ENCODE results near the gene UBE2H. TPM values are rescaled to one million over a fixed set of nuclear protein-coding genes. Genes with fewer than 3 reads are reported as not detected.

Gene UBE2H
- total and polyA plus RNA-seq, 2 experiments from 2014 or later = 73.4 to 98.9 TPM

GRCh38 chr7:129851809-129852208 is 101.0 kb downstream of the UBE2H start:
- no peak for DNase-seq (ENCODE audit: low spot score)
- Histone ChIP-seq H3K4me2 (no peak overlapping the region), H3K9me2 (replicated peaks; ENCODE audit: insufficient read depth) (no peaks in the 10 kb centered on the region), H3K9me3 (ENCODE audit: low read depth) (no peaks in the 10 kb centered on the region), H3K79me2 (peaks cover 65% of the 10 kb centered on the region), H3K27me3 (no peaks in the 10 kb centered on the region), H3K4me1 (ENCODE audit: insufficient read depth) (peaks cover 34% of the 10 kb centered on the region), H3K36me3 (replicated peaks; ENCODE audit: insufficient read depth, low read depth) (no peaks in the 10 kb centered on the region), H3K4me3 (no peak overlapping the region), H3K27ac (no peak overlapping the region), H2AFZ (no peak overlapping the region), H4K20me1 (ENCODE audit: insufficient read depth, poor library complexity, severe bottlenecking) (peaks cover 31% of the 10 kb centered on the region)
- 80% methylated on average over 3 of the region's 3 CpGs for WGBS (ENCODE audit: low lambda C conversion rate, missing lambda C conversion rate)
- no peak for TF ChIP-seq CTCF (IDR thresholded peaks at IDR 0.05; ENCODE audit: poor library complexity)
- no peak for TF ChIP-seq EZH2phosphoT487 (IDR thresholded peaks at IDR 0.05; ENCODE audit: low read depth, severe bottlenecking, unreplicated experiment)
- TF ChIP-seq EZH2 (IDR thresholded peaks at IDR 0.05; ENCODE audit: borderline replicate concordance) = no peak

GRCh38 chr7:129851174-129851573 is 101.6 kb downstream of the UBE2H start:
- Histone ChIP-seq H3K27me3 (no peaks in the 10 kb centered on the region), H2AFZ (no peak overlapping the region), H3K4me2 (no peak overlapping the region), H3K36me3 (replicated peaks; ENCODE audit: insufficient read depth, low read depth) (no peaks in the 10 kb centered on the region), H3K9me2 (replicated peaks; ENCODE audit: insufficient read depth) (no peaks in the 10 kb centered on the region), H3K4me3 (no peak overlapping the region), H3K4me1 (ENCODE audit: insufficient read depth) (peaks cover 31% of the 10 kb centered on the region), H3K27ac (no peak overlapping the region), H3K79me2 (peaks cover 65% of the 10 kb centered on the region), H4K20me1 (ENCODE audit: insufficient read depth, poor library complexity, severe bottlenecking) (peaks cover 31% of the 10 kb centered on the region), H3K9me3 (ENCODE audit: low read depth) (no peaks in the 10 kb centered on the region)
- DNase-seq (ENCODE audit: low spot score) = no peak
- WGBS (ENCODE audit: low lambda C conversion rate, missing lambda C conversion rate) = 59% methylated on average over 5 of the region's 5 CpGs
- TF ChIP-seq CTCF (IDR thresholded peaks at IDR 0.05; ENCODE audit: poor library complexity) (no peak), EZH2phosphoT487 (IDR thresholded peaks at IDR 0.05; ENCODE audit: low read depth, severe bottlenecking, unreplicated experiment) (no peak), EZH2 (IDR thresholded peaks at IDR 0.05; ENCODE audit: borderline replicate concordance) (no peak)

GRCh38 chr7:129848436-129848835 is 104.3 kb downstream of the UBE2H start:
- Histone ChIP-seq H3K4me2 (no peak overlapping the region), H3K4me1 (ENCODE audit: insufficient read depth) (peaks cover 24% of the 10 kb centered on the region), H3K27me3 (no peaks in the 10 kb centered on the region), H3K79me2 (peaks cover 75% of the 10 kb centered on the region), H3K27ac (no peak overlapping the region), H4K20me1 (ENCODE audit: insufficient read depth, poor library complexity, severe bottlenecking) (peaks cover 45% of the 10 kb centered on the region), H3K9me3 (ENCODE audit: low read depth) (no peaks in the 10 kb centered on the region), H3K9me2 (replicated peaks; ENCODE audit: insufficient read depth) (no peaks in the 10 kb centered on the region), H2AFZ (no peak overlapping the region), H3K4me3 (no peak overlapping the region), H3K36me3 (replicated peaks; ENCODE audit: insufficient read depth, low read depth) (no peaks in the 10 kb centered on the region)
- 100% methylated on average over 2 of the region's 2 CpGs for WGBS (ENCODE audit: low lambda C conversion rate, missing lambda C conversion rate)
- no peak for TF ChIP-seq CTCF (IDR thresholded peaks at IDR 0.05; ENCODE audit: poor library complexity)
- TF ChIP-seq EZH2 (IDR thresholded peaks at IDR 0.05; ENCODE audit: borderline replicate concordance) = no peak
- no peak for TF ChIP-seq EZH2phosphoT487 (IDR thresholded peaks at IDR 0.05; ENCODE audit: low read depth, severe bottlenecking, unreplicated experiment)
- DNase-seq (ENCODE audit: low spot score) = no peak

DNA sequence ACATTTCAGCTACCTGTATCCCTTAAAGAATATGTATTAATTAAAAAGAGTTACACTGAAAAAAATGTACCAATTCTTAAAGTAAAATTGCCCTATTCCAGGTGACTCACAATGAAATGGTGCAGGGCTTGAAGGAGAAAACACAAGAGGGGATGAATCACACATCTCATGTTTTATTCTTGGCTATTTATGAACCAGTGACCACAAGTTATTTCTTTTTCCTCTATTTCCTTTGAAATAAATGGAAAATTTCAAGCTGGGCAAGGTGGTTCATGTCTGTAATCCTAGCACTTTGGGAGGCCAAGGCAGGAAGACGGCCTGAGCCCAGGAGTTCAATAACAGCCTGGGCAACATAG is 106.8 kb downstream of the UBE2H start:
- H3K9me3 ChIP-seq (ENCODE audit: low read depth) = no peaks in the 10 kb centered on the region
- peaks cover 9% of the 10 kb centered on the region for H3K4me1 ChIP-seq (ENCODE audit: insufficient read depth)
- no peak overlapping the region for H2AFZ ChIP-seq
- 95% methylated on average over 1 of the region's 1 CpG for WGBS (ENCODE audit: low lambda C conversion rate, missing lambda C conversion rate)
- no peaks in the 10 kb centered on the region for H3K36me3 ChIP-seq (replicated peaks; ENCODE audit: insufficient read depth, low read depth)
- H3K79me2 ChIP-seq = peaks cover 83% of the 10 kb centered on the region
- no peak for DNase-seq (ENCODE audit: low spot score)
- no peaks in the 10 kb centered on the region for H3K27me3 ChIP-seq
- H3K27ac ChIP-seq = no peak overlapping the region
- H4K20me1 ChIP-seq (ENCODE audit: insufficient read depth, poor library complexity, severe bottlenecking) = peaks cover 35% of the 10 kb centered on the region
- H3K9me2 ChIP-seq (replicated peaks; ENCODE audit: insufficient read depth) = no peaks in the 10 kb centered on the region
- no peak overlapping the region for H3K4me2 ChIP-seq
- H3K4me3 ChIP-seq = no peak overlapping the region
- TF ChIP-seq EZH2phosphoT487 (IDR thresholded peaks at IDR 0.05; ENCODE audit: low read depth, severe bottlenecking, unreplicated experiment) (no peak), EZH2 (IDR thresholded peaks at IDR 0.05; ENCODE audit: borderline replicate concordance) (no peak), CTCF (IDR thresholded peaks at IDR 0.05; ENCODE audit: poor library complexity) (no peak)
